ENCODE results near the gene CECR2. TPM values are rescaled to one million over a fixed set of nuclear protein-coding genes. Genes with fewer than 3 reads are reported as not detected.

The CECR2 gene
- total RNA-seq, 1 donor from 2014 or later, result 25.3 TPM

- DNase-seq (ENCODE audit: extremely low spot score, unreplicated experiment), result no peak
These were observed 34.6 kb downstream of the CECR2 start for GRCh38 chr22:17403906-17404305.

GRCh38 chr22:17407643-17408042 is 38.4 kb downstream of the CECR2 start:
- Mint-ChIP-seq H3K4me3 (no peak overlapping the region), H3K36me3 (peaks cover 3% of the 10 kb centered on the region), H3K9me3 (peaks cover 7% of the 10 kb centered on the region), H3K27ac (no peak overlapping the region), H3K4me1 (ENCODE audit: unreplicated experiment) (peaks cover 23% of the 10 kb centered on the region), H3K27me3 (no peaks in the 10 kb centered on the region)
- no peak for DNase-seq (ENCODE audit: extremely low spot score, unreplicated experiment)
- no peak for TF ChIP-seq CTCF (conservative IDR thresholded peaks at IDR 0.05)

More at GRCh38 chr22:17403906-17404305, 34.6 kb downstream of the CECR2 start:
- Mint-ChIP-seq H3K4me1 (ENCODE audit: unreplicated experiment) (peaks cover 4% of the 10 kb centered on the region), H3K4me3 (no peak overlapping the region), H3K9me3 (no peaks in the 10 kb centered on the region), H3K27ac (no peak overlapping the region), H3K27me3 (no peaks in the 10 kb centered on the region), H3K36me3 (peaks cover 3% of the 10 kb centered on the region)
- no peak for TF ChIP-seq CTCF (conservative IDR thresholded peaks at IDR 0.05)

GRCh38 chr22:17410576-17410975 is 41.3 kb downstream of the CECR2 start:
- Mint-ChIP-seq H3K4me3 (no peak overlapping the region), H3K27me3 (no peaks in the 10 kb centered on the region), H3K27ac (no peak overlapping the region), H3K4me1 (ENCODE audit: unreplicated experiment) (peaks cover 26% of the 10 kb centered on the region), H3K36me3 (no peaks in the 10 kb centered on the region), H3K9me3 (peaks cover 7% of the 10 kb centered on the region)
- no peak for TF ChIP-seq CTCF (conservative IDR thresholded peaks at IDR 0.05)
- DNase-seq (ENCODE audit: extremely low spot score, unreplicated experiment), result no peak

- Mint-ChIP-seq H3K9me3 (peaks cover 7% of the 10 kb centered on the region), H3K36me3 (no peaks in the 10 kb centered on the region), H3K27ac (no peak overlapping the region), H3K4me1 (ENCODE audit: unreplicated experiment) (peaks cover 26% of the 10 kb centered on the region), H3K27me3 (no peaks in the 10 kb centered on the region), H3K4me3 (no peak overlapping the region)
- no peak for TF ChIP-seq CTCF (conservative IDR thresholded peaks at IDR 0.05)
- no peak for DNase-seq (ENCODE audit: extremely low spot score, unreplicated experiment)
These were observed 42.0 kb downstream of the CECR2 start for GRCh38 chr22:17411213-17411612.

- peaks cover 29% of the 10 kb centered on the region for H3K4me1 Mint-ChIP-seq (ENCODE audit: unreplicated experiment)
- H3K36me3 Mint-ChIP-seq, result no peaks in the 10 kb centered on the region
- no peak overlapping the region for H3K27ac Mint-ChIP-seq
- no peaks in the 10 kb centered on the region for H3K27me3 Mint-ChIP-seq
- peaks cover 7% of the 10 kb centered on the region for H3K9me3 Mint-ChIP-seq
- DNase-seq (ENCODE audit: extremely low spot score, unreplicated experiment), result no peak
- TF ChIP-seq CTCF (conservative IDR thresholded peaks at IDR 0.05), result no peak
- H3K4me3 Mint-ChIP-seq, result no peak overlapping the region
These were observed 43.0 kb downstream of the CECR2 start for GRCh38 chr22:17412232-17412631.

GRCh38 chr22:17418890-17419324 is 49.6 kb downstream of the CECR2 start:
- DNase-seq (ENCODE audit: extremely low spot score, unreplicated experiment), result no peak
- Mint-ChIP-seq H3K27me3 (no peaks in the 10 kb centered on the region), H3K27ac (no peak overlapping the region), H3K4me3 (no peak overlapping the region), H3K36me3 (peaks cover 5% of the 10 kb centered on the region), H3K9me3 (no peaks in the 10 kb centered on the region), H3K4me1 (ENCODE audit: unreplicated experiment) (peaks cover 16% of the 10 kb centered on the region)
- TF ChIP-seq CTCF (conservative IDR thresholded peaks at IDR 0.05), result no peak

Data from type B pancreatic cell (in vitro differentiated cells).